ENCODE results near the gene GPR37L1.
A peak's percentile ranks its signal among the peaks of the same experiment; 100 is the strongest.
"Not testable (repeated sequence)": the region's sequence is repeated elsewhere in the genome, so short reads cannot be mapped to it uniquely, and the experiment has no call there.

The GPR37L1 gene

GRCh38 chr1:202133989-202134388 lies 11.3 kb downstream of the GPR37L1 start:
- no peak for DNase-seq (ENCODE audit: extremely low read depth, low read depth)
- H3K4me3 ChIP-seq (replicated peaks; ENCODE audit: low read depth, low read length): no peak overlapping the region
- TF ChIP-seq CTCF (IDR thresholded peaks at IDR 0.05; ENCODE audit: low read depth, low read length, missing control alignments): no peak

GRCh38 chr1:202134645-202135172 lies 12.0 kb downstream of the GPR37L1 start:
- DNase-seq (ENCODE audit: extremely low read depth, low read depth): no peak
- TF ChIP-seq CTCF (IDR thresholded peaks at IDR 0.05; ENCODE audit: low read depth, low read length, missing control alignments): no peak
- H3K4me3 ChIP-seq (replicated peaks; ENCODE audit: low read depth, low read length): no peak overlapping the region

DNA sequence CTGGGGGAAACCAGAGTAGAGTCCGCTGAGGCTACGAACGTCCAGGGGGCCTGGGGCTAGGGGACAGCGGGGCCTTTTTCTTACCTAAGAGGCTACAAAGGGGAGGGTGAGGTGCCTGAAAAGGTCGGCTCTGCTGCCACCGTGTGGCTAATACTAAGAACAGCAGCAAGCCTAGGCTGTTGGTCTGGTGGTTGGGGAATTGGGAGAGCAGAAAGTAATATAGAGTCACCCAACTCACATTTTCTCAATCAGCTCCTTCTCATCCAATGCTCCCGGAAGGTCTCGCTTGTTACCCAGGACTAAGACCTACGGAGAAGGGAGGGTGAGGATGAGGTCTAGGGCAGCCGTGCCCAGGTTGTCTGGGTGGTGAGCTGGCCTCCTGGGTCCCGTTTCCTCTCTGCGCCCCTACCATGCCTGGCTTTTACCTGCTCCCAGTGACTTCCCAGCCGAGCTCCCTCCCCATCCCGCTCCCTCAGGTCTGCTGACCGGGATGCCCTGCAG lies 12.6 kb downstream of the GPR37L1 start:
- TF ChIP-seq CTCF (IDR thresholded peaks at IDR 0.05; ENCODE audit: low read depth, low read length, missing control alignments): peak; percentile 86
- H3K4me3 ChIP-seq (replicated peaks; ENCODE audit: low read depth, low read length): no peak overlapping the region
- no peak for DNase-seq (ENCODE audit: extremely low read depth, low read depth)

GRCh38 chr1:202140833-202141232 lies 18.1 kb downstream of the GPR37L1 start:
- TF ChIP-seq CTCF (IDR thresholded peaks at IDR 0.05; ENCODE audit: low read depth, low read length, missing control alignments): no peak
- no peak for DNase-seq (ENCODE audit: extremely low read depth, low read depth)
- H3K4me3 ChIP-seq (replicated peaks; ENCODE audit: low read depth, low read length): no peak overlapping the region

- not testable (repeated sequence) for DNase-seq (ENCODE audit: extremely low read depth, low read depth); H3K4me3 ChIP-seq (replicated peaks; ENCODE audit: low read depth, low read length)
Measured at GRCh38 chr1:202141468-202141867, 18.8 kb downstream of the GPR37L1 start.

- no peak for TF ChIP-seq CTCF (IDR thresholded peaks at IDR 0.05; ENCODE audit: low read depth, low read length, missing control alignments)
- H3K4me3 ChIP-seq (replicated peaks; ENCODE audit: low read depth, low read length): peak overlapping the region; percentile 83
- DNase-seq (ENCODE audit: extremely low read depth, low read depth): no peak
Measured at GRCh38 chr1:202143011-202143767, 20.5 kb downstream of the GPR37L1 start.

- DNase-seq (ENCODE audit: extremely low read depth, low read depth): no peak
- H3K4me3 ChIP-seq (replicated peaks; ENCODE audit: low read depth, low read length): peak overlapping the region; percentile 83
- TF ChIP-seq CTCF (IDR thresholded peaks at IDR 0.05; ENCODE audit: low read depth, low read length, missing control alignments): no peak
Measured at GRCh38 chr1:202143768-202144401, 21.2 kb downstream of the GPR37L1 start.

Data from HFF-Myc (cell line).